Neural crest cell (in vitro differentiated cells): ENCODE data around the gene PXMP4. TPM values are rescaled to one million over a fixed set of nuclear protein-coding genes. Genes with fewer than 3 reads are reported as not detected.

ENCODE experiments used
- DNase-seq: peaks from one replicate; pipeline ENCODE4 v3.0.0; 2021; ENCODE audit warnings: low read depth, mixed read lengths, low spot score
- H3K27ac Mint-ChIP-seq: one replicate; pipeline ENCODE4 v1.8.0; 2021; ENCODE audit warnings: mild to moderate bottlenecking, mixed read lengths; ENCODE audit not compliant: unreplicated experiment
- H3K27me3 Mint-ChIP-seq: 2 replicates; pipeline ENCODE4 v1.8.0; 2021; ENCODE audit warnings: low read depth, mild to moderate bottlenecking, mixed read lengths
- H3K36me3 Mint-ChIP-seq: 2 replicates; pipeline ENCODE4 v1.8.0; 2021; ENCODE audit warnings: low read depth, mild to moderate bottlenecking, mixed read lengths
- H3K4me1 Mint-ChIP-seq: 2 replicates; pipeline ENCODE4 v1.8.0; 2021; ENCODE audit warnings: mixed read lengths
- H3K4me3 Mint-ChIP-seq: one replicate; pipeline ENCODE4 v1.8.0; 2021; ENCODE audit warnings: mild to moderate bottlenecking, mixed read lengths
- H3K9me3 Mint-ChIP-seq: 2 replicates; pipeline ENCODE4 v1.8.0; 2021; ENCODE audit warnings: mixed read lengths
- CTCF ChIP-seq: fragments of 200-600 bp; sonication (generic); conservative IDR thresholded peaks from 2 replicates; pipeline ENCODE4 v1.5.0; 2021; ENCODE audit warnings: antibody characterized with exemption, mild to moderate bottlenecking
- total RNA-seq: library from RNA; stranded (reverse); gene quantifications from 2 replicates; pipeline ENCODE4 v1.2.1, GENCODE V29; 2021

Gene PXMP4
- total RNA-seq, 1 donor from 2014 or later: 5.2 TPM

- Mint-ChIP-seq H3K27ac (peak overlapping the region; percentile 57), H3K36me3 (peaks cover 15% of the 10 kb centered on the region), H3K27me3 (peaks cover 18% of the 10 kb centered on the region), H3K4me3 (peak overlapping the region; percentile 90), H3K4me1 (peaks cover 66% of the 10 kb centered on the region), H3K9me3 (no peaks in the 10 kb centered on the region)
- TF ChIP-seq CTCF: no peak
- no peak for DNase-seq
Measured at GRCh38 chr20:33672426-33673113, 47.5 kb downstream of the PXMP4 start.

- Mint-ChIP-seq H3K36me3 (peaks cover 12% of the 10 kb centered on the region), H3K9me3 (no peaks in the 10 kb centered on the region), H3K27ac (no peak overlapping the region), H3K4me3 (peak overlapping the region; percentile 90), H3K4me1 (peaks cover 64% of the 10 kb centered on the region), H3K27me3 (peaks cover 19% of the 10 kb centered on the region)
- TF ChIP-seq CTCF: no peak
- no peak for DNase-seq
Measured at GRCh38 chr20:33671573-33672288, 48.4 kb downstream of the PXMP4 start.

DNA sequence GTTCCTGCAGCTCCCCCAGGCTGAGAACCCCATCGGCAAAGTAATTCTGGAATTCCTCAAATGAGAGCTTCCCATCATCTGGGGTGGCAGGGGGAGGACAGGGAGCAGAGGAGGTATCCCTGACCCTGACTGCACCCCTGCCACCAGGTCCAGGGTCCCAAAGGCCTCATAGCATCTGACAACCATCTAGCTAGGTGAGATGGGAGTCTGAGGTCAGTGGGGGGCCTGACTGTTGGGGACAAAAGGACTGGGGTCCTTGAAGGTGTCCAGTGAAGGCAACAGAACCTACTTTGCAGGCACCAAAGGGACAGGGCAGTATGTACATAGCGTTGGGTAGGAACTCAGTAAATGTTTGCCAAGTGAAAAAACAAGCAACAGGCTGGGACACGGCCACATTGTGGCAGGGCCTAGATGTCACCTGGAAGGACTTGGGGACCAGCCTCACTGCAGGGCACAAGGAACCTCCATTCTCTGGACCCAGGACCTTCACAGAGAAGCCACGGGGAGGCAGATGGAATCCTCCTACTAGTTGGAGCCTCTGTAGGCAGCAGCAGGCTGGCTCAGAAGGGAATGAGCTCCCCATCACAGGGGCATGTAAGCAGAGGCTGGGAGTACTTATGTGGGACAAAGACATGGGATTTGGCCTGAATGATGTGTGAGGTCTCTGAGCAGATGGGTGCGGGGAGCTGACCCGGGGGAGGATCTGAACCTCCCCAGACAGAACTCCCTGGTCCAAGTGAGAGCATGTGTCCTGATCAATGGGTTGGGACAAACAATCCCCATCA is 49.2 kb downstream of the PXMP4 start:
- DNase-seq: no peak
- no peak overlapping the region for H3K27ac Mint-ChIP-seq
- TF ChIP-seq CTCF: no peak
- peak overlapping the region; percentile 90 for H3K4me3 Mint-ChIP-seq
- peaks cover 12% of the 10 kb centered on the region for H3K36me3 Mint-ChIP-seq
- H3K4me1 Mint-ChIP-seq: peaks cover 65% of the 10 kb centered on the region
- no peaks in the 10 kb centered on the region for H3K9me3 Mint-ChIP-seq
- peaks cover 23% of the 10 kb centered on the region for H3K27me3 Mint-ChIP-seq

DNA sequence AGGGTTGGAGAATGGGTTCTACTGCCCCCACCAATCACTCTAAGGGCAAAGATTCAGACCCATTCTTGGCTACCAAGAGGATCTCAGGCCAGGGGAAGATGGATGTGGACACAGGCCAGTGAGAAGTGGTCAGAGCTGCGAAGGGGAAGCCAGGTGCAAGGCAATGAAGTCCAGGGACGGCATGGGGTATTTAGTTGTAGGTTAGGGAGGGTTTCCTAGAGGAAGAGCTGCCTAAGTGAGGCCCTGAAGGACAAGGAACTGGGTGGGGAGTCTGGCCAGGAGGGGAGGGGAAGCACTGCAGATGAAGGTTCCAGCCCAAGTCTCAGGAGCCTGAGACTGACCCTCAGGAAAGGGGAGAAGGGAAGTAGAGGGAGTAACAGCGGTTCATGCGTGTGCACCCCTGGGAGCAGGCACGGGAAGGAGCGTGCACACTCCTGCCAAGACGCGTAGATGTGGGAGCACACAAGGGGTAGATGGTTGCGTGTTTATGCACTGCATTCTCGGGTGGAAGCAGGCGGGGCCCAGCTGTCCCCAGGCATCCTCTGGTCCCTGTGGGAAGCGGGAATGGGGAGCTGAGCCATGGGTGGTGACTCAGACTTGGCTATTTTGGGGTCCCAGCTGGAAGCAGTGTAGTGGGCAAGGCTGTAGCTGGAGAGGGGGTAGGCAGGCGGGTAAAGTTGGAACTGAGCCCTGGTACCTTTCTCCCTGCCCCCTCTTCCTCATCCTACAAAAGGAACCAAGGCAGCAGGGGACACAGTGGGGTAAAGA is 50.1 kb downstream of the PXMP4 start:
- no peaks in the 10 kb centered on the region for H3K9me3 Mint-ChIP-seq
- H3K27ac Mint-ChIP-seq: peak overlapping the region; percentile 88
- no peak for DNase-seq
- peaks cover 62% of the 10 kb centered on the region for H3K4me1 Mint-ChIP-seq
- peaks cover 21% of the 10 kb centered on the region for H3K27me3 Mint-ChIP-seq
- peak overlapping the region; percentile 80 for H3K4me3 Mint-ChIP-seq
- no peak for TF ChIP-seq CTCF
- H3K36me3 Mint-ChIP-seq: peaks cover 12% of the 10 kb centered on the region

- no peak for TF ChIP-seq CTCF
- Mint-ChIP-seq H3K9me3 (no peaks in the 10 kb centered on the region), H3K4me1 (peaks cover 64% of the 10 kb centered on the region), H3K27ac (no peak overlapping the region), H3K4me3 (peak overlapping the region; percentile 80), H3K27me3 (peaks cover 21% of the 10 kb centered on the region), H3K36me3 (peaks cover 12% of the 10 kb centered on the region)
- DNase-seq: no peak
Measured at GRCh38 chr20:33669224-33669623, 50.9 kb downstream of the PXMP4 start.
